OCI-LY3 (cell line): ENCODE results near the gene PPP6R3.

ENCODE experiments used
- CTCF ChIP-seq: fragments of 200-600, 300-600 bp; sonication (generic); IDR thresholded peaks from 2 replicates; pipeline ENCODE4 v1.5.1; 2014; ENCODE audit warnings: antibody characterized with exemption, low read length, low read depth
- EZH2phosphoT487 ChIP-seq: fragments of 200-600 bp; shearing (Covaris generic); IDR thresholded peaks from 2 replicates; pipeline ENCODE4 v1.6.1; 2018; ENCODE audit warnings: antibody characterized with exemption, mixed run types, low read depth

- TF ChIP-seq EZH2phosphoT487, result no peak
- no peak for TF ChIP-seq CTCF
Observed at GRCh38 chr11:68663482-68664010, 203.0 kb downstream of the PPP6R3 start.
